HG03135 (cell line): ENCODE results near the gene STIM2.
"Not testable (repeated sequence)": the region's sequence is repeated elsewhere in the genome, so short reads cannot be mapped to it uniquely, and the experiment has no call there.

ENCODE experiments used
- ATAC-seq: cut with Tn5 transposase; IDR thresholded peaks from one replicate; pipeline ENCODE4 v1.9.1; 2021; ENCODE audit warnings: mild to moderate bottlenecking, moderate library complexity; ENCODE audit not compliant: unreplicated experiment

The STIM2 gene

DNA sequence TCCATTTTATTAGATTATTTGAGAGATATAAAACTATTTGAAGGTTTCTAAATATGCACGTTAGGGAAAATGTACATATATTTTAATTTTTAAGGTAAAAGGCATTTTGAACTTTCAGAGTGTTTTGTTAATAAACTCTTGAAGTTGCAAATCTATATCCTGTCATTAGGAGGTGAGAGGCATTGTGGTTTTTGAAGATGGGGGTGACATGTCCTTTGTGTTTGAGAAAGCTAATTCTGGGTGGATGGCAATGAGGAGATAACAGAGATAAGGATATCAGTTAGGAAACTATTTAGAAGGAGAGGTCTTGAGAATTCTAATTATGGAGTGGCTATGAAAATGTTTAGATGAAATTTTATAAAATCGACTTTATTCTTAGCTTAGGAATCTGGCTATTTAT lies 6.1 kb downstream of the STIM2 start:
- no peak for ATAC-seq

GRCh38 chr4:26867914-26868684 lies 7.5 kb downstream of the STIM2 start:
- ATAC-seq: no peak

GRCh38 chr4:26870576-26871262 lies 10.1 kb downstream of the STIM2 start:
- ATAC-seq: no peak

DNA sequence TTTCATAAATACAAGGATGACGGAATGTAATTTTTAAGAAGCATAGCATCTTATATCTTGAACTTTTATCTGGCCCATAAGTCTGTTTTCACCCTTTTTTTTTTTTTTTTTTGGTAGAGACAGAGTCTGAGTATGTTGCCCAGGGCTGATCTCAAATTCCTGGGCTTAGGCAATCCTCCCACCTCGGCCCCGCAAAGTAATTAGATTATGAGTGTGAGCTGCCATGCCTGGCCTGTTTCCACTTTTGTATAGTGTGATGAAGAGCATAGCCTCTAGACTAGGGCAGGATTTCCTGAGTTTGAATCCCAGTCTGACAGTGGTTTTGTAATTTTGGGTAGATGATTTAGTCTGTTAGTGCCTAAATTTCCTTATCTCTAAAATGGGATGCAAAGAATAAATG lies 11.0 kb downstream of the STIM2 start:
- ATAC-seq: no peak

GRCh38 chr4:26873391-26874026 lies 12.9 kb downstream of the STIM2 start:
- peak; percentile 93 for ATAC-seq

DNA sequence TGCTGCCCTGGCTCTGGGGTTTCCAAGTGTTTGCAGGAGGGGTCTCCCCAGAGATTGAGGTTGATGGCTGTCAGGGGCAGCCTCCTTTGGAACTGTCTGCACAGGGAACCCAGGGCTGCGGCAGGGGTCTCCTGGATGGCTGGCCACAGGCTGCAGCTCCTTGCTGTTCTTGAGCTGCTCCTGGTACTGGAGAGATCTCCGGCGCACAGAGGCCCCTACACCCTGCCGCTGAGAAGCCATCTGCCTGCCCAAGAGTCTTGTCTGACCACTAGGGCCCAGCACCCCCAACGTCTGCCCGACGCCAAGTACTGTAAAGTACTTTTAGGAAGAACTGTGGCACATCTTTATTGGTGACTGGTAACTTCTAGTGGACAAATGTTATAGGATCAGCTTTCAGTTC lies 13.5 kb downstream of the STIM2 start:
- no peak for ATAC-seq

DNA sequence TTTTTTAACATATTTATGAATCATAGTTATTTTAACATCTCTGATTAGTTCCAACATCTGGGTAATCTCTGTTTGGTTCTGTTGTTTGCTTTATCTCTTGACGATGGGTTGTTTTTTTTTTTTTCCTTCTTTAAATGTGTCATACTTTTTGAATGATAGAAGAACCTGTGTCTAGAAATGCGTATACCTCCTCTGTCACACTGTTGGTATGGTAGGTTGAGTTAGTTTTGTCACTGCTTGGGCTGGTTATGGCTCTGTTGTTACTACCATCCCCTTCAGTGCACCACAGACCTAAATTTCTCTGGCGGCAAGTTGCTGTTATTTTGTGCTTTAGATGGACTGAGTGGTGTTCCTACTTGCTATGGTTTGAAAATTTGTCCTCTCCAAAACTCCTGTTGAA lies 16.8 kb downstream of the STIM2 start:
- ATAC-seq: no peak

GRCh38 chr4:26877961-26878360 lies 17.3 kb downstream of the STIM2 start:
- no peak for ATAC-seq

DNA sequence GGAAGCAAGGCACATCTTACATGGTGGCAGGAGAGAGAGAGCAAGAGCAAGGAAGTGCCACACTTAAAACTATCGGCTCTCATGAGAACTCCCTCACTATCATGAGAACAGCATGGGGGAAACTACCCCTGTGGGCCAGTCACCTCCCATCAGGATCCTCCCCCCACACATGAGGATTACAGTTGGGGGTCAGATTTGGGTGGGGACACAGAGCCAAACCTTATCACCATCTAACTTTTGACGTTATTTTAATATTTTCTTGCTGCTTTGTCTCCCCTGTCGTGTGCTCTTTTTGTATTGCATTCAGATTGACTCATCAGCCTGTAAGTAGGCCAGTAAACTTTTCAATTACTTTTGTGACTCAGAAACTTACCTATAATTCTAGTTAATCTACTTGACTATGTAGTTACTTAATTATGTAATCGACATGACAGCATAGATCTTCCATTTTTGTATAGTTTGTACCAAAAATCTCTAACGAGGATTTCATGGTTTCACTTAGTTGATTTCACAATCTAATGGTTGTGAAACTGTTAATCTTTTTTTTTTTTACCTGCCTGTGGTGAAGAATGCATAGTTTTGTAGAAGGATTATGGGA lies 18.3 kb downstream of the STIM2 start:
- no peak for ATAC-seq

GRCh38 chr4:26879805-26880204 lies 19.2 kb downstream of the STIM2 start:
- no peak for ATAC-seq

GRCh38 chr4:26884026-26884425 lies 23.4 kb downstream of the STIM2 start:
- ATAC-seq: peak; percentile 2

GRCh38 chr4:26884486-26884988 lies 23.9 kb downstream of the STIM2 start:
- ATAC-seq: peak; percentile 46

DNA sequence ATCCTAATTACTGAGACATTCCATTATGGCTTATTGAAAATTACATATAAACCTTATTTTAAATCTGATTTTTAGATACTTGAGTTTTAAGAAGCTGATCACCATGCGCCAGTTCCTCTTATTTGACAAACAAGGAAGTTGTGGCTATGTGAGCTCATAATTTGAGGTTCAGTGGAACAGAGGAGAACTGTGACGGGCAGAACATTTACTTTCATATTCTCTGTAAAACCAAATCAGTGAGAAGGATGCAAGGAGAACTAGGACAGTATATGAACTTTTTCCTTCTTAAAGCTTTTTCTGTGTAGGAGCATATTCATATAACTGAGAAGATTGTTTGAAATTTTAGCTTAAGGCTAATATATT lies 25.3 kb downstream of the STIM2 start:
- peak; percentile 85 for ATAC-seq

GRCh38 chr4:26887143-26887542 lies 26.5 kb downstream of the STIM2 start:
- no peak for ATAC-seq

DNA sequence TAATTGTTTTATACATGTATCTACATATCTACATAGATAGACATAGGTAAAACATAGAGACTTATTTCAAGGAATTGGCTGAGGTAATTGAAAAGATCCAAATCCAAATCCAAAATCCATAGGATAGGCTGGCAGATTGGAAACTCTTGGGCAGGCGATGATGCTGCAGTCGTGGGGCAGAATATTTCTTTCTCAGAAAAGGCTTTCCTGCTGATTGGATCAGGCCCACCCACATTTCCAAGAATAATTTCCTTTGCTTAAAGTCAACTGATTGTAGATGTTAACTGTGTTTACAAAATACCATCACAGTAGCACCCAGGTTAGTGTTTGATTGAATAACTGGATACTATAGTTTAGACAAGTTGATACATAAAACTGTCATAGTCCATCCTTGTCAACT lies 27.2 kb downstream of the STIM2 start:
- no peak for ATAC-seq

DNA sequence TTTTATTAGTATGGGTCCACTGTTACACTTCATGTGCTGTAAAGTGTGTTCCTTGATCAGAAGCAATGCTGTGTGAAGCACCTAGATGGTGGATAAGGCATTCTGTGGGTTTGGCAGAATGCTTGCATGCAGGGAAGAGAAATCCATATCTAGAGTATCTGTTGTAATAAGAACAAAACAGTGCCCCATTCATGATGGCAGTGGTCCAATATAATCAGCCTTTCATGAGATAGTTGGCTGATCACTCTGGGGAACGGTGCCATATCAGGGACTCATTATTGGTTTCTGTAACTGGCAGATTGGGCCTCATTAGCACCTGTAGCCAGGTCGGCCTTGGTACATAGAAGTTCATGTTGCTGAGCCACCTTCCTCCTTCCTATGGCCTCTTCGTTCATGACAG lies 28.7 kb downstream of the STIM2 start:
- ATAC-seq: no peak

DNA sequence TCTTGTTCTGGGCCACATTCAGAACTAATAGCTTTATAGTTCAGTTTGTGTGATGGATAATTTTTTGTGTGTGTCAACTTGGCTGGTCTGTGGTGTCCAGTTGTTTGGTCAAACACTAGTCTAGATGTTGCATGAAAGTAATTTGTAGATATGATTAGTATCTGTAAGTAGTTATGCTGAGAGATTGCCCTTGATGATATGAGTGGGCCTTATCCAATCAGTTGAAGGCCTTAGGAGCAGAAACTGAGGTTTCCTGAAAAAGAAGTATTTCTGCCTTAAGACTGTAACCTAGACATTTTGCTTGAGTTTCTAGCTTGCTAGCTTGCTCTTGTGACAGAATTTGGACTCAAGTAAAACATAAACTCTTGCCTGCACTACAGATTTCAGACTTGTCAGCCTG lies 30.4 kb downstream of the STIM2 start:
- ATAC-seq: no peak

DNA sequence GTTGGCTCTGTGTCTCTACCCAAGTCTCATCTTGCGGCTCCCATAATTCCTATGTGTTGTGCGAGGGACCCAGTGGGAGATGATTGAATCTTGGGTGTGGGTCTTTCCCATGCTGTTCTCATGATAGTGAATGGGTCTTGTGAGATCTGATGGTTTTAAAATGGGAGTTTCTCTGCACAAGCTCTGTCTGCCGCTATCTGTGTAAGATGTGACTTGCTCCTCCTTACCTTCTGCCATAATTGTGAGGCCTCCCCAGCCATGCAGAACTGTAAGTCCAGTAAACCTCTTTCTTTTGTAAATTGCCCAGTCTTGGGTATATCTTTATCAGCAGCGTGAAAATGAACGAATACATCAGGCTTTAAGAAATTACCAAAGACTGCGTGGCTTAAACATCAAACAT lies 31.2 kb downstream of the STIM2 start:
- no peak for ATAC-seq

GRCh38 chr4:26892480-26893150 lies 32.0 kb downstream of the STIM2 start:
- ATAC-seq: no peak

DNA sequence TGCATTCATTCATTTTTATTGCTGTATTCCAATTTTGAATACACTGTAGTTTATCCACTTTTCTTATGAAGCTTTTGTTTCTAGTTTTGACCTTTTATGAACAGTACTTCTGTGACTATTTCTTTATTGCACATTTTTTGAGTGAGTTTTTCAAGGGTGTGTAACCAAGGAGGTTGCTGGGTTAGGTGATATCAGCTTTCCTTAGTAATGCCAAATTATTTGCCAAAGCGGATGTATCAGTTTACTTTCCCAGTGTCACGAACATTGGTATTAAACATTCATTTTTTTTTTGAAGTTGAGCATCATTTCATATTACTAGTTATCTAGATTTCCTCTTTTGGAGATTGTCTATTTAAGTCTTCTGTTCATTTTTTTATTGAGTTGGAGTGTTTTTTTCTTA lies 32.9 kb downstream of the STIM2 start:
- ATAC-seq: no peak

GRCh38 chr4:26894881-26895280 lies 34.2 kb downstream of the STIM2 start:
- ATAC-seq: not testable (repeated sequence)
